OCI-LY1 (cell line): ENCODE data around the gene NAV2.

ENCODE experiments used
- CTCF ChIP-seq: fragments of 200-600 bp; sonication (generic), shearing (Covaris generic); IDR thresholded peaks from 2 replicates; pipeline ENCODE4 v1.5.1; 2017; ENCODE audit warnings: mild to moderate bottlenecking, antibody characterized with exemption, low read length, moderate library complexity, mixed read lengths
- EZH2 ChIP-seq: fragments of 200-600 bp; sonication (generic), shearing (Covaris generic); IDR thresholded peaks from 2 replicates; pipeline ENCODE4 v1.8.0; 2017; ENCODE audit warnings: borderline replicate concordance, mixed run types, mild to moderate bottlenecking, antibody characterized with exemption, low read length, moderate library complexity, mixed read lengths

DNA sequence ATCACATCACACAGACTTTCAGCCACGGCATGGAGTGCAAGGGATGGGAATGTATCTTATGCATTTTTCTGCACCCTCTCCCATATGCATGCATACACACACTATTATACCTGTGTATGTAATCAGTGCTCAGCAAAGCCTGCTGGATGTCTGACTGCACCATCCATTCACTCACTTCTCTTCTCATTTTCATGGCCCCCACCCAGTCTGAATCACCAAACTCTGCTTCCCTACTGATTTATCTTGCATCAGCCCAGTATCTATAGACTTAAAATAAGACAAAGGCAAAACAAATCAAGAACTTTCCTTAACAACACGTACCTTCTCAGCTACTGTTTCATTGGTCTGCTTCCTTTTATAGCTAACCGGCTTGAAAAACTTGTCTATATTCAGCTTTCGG, 426.1 kb downstream of the NAV2 start:
- no peak for TF ChIP-seq CTCF
- no peak for TF ChIP-seq EZH2
